Activated B cell treated with CpG ODN at 0.5 μM for 24 hours (primary cell): Measurements from ENCODE around the gene ZNF546. TPM values are rescaled to one million over a fixed set of nuclear protein-coding genes. Genes with fewer than 3 reads are reported as not detected.

ENCODE experiments used
- ATAC-seq: fragments of 200-7000 bp; cut with Tn5 transposase; one replicate; pipeline ENCODE4 v1.10.0; 2021; ENCODE audit warnings: low read depth, mild to moderate bottlenecking, moderate library complexity
- CTCF ChIA-PET: fragments of 350-600 bp; sonication (Branson Sonifier 250); formaldehyde crosslinking; loops from one replicate; lab custom pipeline; 2021; ENCODE audit warnings: antibody characterized with exemption; lab: Charles Lee
- POLR2A ChIA-PET: fragments of 350-600 bp; sonication (Branson Sonifier 250); formaldehyde crosslinking; loops from one replicate; lab custom pipeline; 2021; ENCODE audit warnings: antibody characterized with exemption; lab: Charles Lee
- DNase-seq: peaks from one replicate; pipeline ENCODE4 v3.0.0; 2022
- H3K27ac Mint-ChIP-seq: one replicate; pipeline ENCODE4 v1.8.0; 2020; ENCODE audit warnings: mixed read lengths
- H3K27me3 Mint-ChIP-seq: one replicate; pipeline ENCODE4 v1.8.0; 2021; ENCODE audit warnings: mixed read lengths
- H3K36me3 Mint-ChIP-seq: one replicate; pipeline ENCODE4 v1.8.0; 2021; ENCODE audit warnings: low read depth, mixed read lengths
- H3K4me1 Mint-ChIP-seq: one replicate; pipeline ENCODE4 v1.8.0; 2021; ENCODE audit warnings: mixed read lengths
- H3K4me3 Mint-ChIP-seq: one replicate; pipeline ENCODE4 v1.8.0; 2020; ENCODE audit warnings: mild to moderate bottlenecking, mixed read lengths
- H3K9me3 Mint-ChIP-seq: one replicate; pipeline ENCODE4 v1.8.0; 2020; ENCODE audit warnings: mixed read lengths
- intact Hi-C: fragments of 100-400 bp; cut with micrococcal nuclease; formaldehyde crosslinking; loops from one replicate; pipeline ENCODE4 v1.15.1; 2024
- total RNA-seq: library from RNA; stranded (reverse); gene quantifications from 2 replicates; pipeline ENCODE4 v1.2.3, GENCODE V29; 2022
- TF ChIP-seq, protein P1 (sequence below): fragments of 200-600 bp; IDR thresholded peaks from one replicate; pipeline ENCODE4 v1.8.0; 2022; ENCODE audit warnings: antibody characterized with exemption, mild to moderate bottlenecking

ZNF546 gene
- total RNA-seq, 1 donor from 2014 or later = 11.6 TPM

DNA sequence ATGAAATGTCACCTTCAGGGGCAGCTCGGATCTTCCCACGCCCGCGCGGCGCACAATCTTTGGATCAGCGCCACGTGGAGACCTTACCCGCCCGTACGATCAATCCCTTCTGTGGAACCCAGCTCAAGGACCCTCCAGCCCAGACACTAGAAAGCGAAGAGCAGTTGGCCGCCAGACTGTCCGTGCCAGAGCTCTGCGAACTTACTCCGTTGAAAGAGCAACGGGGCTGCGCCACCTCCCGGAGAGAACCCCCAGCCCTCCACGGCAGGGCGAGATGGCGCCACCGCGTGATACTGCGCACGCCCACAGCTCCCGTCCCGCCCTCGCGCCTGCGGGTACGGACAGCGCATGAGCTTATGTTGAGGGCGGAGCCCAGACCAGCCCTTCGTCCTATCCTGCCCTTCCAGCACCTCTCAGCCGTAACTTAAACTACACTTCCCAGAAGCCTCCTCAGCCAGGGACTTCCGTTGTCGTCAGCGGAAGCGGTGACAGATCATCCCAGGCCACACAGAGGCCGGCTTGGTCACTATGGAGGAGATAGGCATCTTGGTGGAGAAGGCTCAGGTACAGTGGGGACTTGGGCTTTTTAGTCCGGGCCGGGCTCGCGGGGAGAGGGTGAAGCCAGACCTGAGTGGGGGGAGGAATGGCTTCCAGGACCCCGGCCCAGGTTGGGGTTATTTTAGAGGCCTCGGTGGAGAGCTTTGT, 26.0 kb upstream of the ZNF546 start, which contains the start of gene PSMC4:
PSMC4 (plus strand) TSS at position 491 of the 705 bp plus-strand sequence; CDS start at position 529, 38 bp downstream.
- DNase-seq (peak; percentile 98), ATAC-seq (peak; percentile 96)
- peaks cover 39% of the 10 kb centered on the region for H3K4me1 Mint-ChIP-seq
- TF ChIP-seq, protein P1, sequence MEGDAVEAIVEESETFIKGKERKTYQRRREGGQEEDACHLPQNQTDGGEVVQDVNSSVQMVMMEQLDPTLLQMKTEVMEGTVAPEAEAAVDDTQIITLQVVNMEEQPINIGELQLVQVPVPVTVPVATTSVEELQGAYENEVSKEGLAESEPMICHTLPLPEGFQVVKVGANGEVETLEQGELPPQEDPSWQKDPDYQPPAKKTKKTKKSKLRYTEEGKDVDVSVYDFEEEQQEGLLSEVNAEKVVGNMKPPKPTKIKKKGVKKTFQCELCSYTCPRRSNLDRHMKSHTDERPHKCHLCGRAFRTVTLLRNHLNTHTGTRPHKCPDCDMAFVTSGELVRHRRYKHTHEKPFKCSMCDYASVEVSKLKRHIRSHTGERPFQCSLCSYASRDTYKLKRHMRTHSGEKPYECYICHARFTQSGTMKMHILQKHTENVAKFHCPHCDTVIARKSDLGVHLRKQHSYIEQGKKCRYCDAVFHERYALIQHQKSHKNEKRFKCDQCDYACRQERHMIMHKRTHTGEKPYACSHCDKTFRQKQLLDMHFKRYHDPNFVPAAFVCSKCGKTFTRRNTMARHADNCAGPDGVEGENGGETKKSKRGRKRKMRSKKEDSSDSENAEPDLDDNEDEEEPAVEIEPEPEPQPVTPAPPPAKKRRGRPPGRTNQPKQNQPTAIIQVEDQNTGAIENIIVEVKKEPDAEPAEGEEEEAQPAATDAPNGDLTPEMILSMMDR = peak; percentile 21
- H3K9me3 Mint-ChIP-seq = no peaks in the 10 kb centered on the region
- H3K27ac Mint-ChIP-seq = peak within 1 kb of the TSS; percentile 98
- H3K27me3 Mint-ChIP-seq = no peaks in the 10 kb centered on the region
- POLR2A ChIA-PET = interaction anchor here (0.5 to 3.0 kb wide), 35 partner anchors 9 to 780 kb away, joined by 3 to 90 read pairs (median 5); partner anchors contain the start of genes ACTMAP, DYRK1B, FBL and MAP3K10
- CTCF ChIA-PET = interaction anchor here (0.6 to 2.8 kb wide), 42 partner anchors 9 to 178 kb away, joined by 3 to 58 read pairs (median 7); partner anchors contain the start of genes DYRK1B, FBL, FCGBP and ZNF546
- intact Hi-C loops = loop anchor here (1.0 to 5.0 kb wide), 9 partner anchors 25 to 219 kb away; partner anchors contain the start of genes FBL and ZNF780B
- H3K4me3 Mint-ChIP-seq = peak within 1 kb of the TSS; percentile 98
- H3K36me3 Mint-ChIP-seq = peaks cover 47% of the 10 kb centered on the region

DNA sequence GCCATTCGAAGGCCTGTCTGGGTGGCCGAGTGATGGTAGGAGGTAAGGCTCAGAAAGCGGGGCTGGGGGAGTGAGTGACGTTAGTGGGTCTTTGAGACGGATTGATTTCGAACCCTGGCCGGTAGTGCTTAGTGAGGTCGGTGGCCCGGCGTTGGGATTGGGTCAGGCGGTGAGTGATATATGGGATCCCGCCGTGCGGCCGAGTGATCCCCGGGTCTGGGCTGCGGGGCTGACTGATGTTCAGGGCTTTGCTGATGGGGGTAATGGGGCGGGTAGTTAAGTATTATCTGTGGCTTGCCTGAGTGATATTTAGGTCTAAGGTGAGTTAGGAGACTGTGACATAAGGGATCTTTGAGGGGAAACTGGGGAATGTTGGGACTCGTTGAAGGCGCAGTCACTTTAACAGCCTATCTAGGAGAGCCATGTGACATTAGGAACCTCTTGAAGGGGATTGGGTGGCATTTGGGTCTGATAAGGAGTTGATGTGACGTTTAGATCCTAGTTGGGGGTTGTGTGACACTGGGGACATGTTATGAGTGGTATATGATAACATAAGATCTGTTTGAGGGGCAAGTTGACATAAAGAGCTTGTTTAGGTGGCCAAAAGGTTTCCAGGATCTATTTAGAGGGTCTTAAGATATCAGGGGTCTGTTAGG, 25.4 kb upstream of the ZNF546 start:
- H3K9me3 Mint-ChIP-seq = no peaks in the 10 kb centered on the region
- H3K27ac Mint-ChIP-seq = peak overlapping the region; percentile 98
- CTCF ChIA-PET = interaction anchor here (0.6 to 2.8 kb wide), 29 partner anchors 10 to 179 kb away, joined by 3 to 58 read pairs (median 9); partner anchors contain the start of genes DYRK1B, FBL, ZNF546 and ZNF780A
- TF ChIP-seq, protein P1 = no peak
- ATAC-seq (no peak), DNase-seq (no peak)
- peaks cover 49% of the 10 kb centered on the region for H3K36me3 Mint-ChIP-seq
- POLR2A ChIA-PET = interaction anchor here (0.5 to 3.0 kb wide), 23 partner anchors 13 to 779 kb away, joined by 3 to 90 read pairs (median 9); partner anchors contain the start of genes ACTMAP, DYRK1B, FBL and MAP3K10
- peak overlapping the region; percentile 98 for H3K4me3 Mint-ChIP-seq
- intact Hi-C loops = loop anchor here (1.0 to 5.0 kb wide), 7 partner anchors 25 to 219 kb away; partner anchors contain the start of genes FBL and ZNF780B
- H3K27me3 Mint-ChIP-seq = no peaks in the 10 kb centered on the region
- H3K4me1 Mint-ChIP-seq = peaks cover 39% of the 10 kb centered on the region

DNA sequence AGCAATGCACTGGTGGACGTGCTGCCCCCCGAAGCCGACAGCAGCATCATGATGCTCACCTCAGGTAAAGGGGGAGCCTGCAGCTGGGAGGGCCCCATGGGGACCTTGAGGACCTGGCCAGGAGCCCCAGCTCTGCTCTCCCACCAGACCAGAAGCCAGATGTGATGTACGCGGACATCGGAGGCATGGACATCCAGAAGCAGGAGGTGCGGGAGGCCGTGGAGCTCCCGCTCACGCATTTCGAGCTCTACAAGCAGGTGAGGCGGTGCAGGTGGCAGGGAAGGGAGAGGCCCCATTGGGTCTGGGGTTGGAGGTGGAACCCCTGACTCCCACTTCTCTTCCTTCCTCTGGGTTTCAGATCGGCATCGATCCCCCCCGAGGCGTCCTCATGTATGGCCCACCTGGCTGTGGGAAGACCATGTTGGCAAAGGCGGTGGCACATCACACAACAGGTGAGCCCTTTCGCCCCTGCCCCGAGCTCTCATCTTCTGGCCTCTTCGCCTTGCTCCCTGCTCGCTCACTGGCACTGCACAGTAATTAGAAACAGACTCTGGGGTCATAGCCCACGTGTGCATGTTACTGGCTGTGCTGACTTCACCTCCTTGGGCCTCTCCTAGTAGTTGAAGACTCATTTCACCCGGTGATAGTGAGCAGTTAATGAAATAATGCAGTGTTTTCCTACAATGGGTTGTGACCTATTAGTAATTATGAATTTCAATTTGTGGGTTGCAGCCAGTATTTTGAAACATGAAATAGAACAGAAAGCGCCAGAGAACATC, 22.3 kb upstream of the ZNF546 start:
- Mint-ChIP-seq H3K9me3 (no peaks in the 10 kb centered on the region), H3K27ac (no peak overlapping the region), H3K4me3 (no peak overlapping the region), H3K4me1 (peaks cover 31% of the 10 kb centered on the region), H3K27me3 (no peaks in the 10 kb centered on the region), H3K36me3 (peaks cover 76% of the 10 kb centered on the region)
- ChIA-PET CTCF (no interaction called here), POLR2A (no interaction called here)
- intact Hi-C loops = loop anchor here (5.0 kb wide), 1 partner anchor 82 kb away; no protein-coding TSS in a partner anchor
- TF ChIP-seq, protein P1 = no peak
- DNase-seq (no peak), ATAC-seq (no peak)

DNA sequence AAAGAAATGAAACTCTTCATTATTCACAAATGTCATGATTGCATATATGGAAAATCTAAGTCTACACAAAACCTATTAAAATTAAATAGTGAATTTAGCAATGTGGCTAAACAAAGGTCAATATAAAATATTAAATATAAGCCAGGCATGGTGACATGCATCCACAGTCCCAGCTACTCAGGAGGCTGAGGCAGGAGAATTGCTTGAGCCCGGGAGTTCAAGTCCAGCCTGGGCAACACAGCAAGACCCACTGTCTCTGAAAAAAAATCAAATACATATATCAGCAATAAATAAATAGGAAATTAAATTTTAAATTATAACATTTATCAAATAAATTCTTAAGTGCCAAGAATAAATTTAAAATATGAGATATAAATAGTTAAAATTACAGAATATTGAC, 14.0 kb upstream of the ZNF546 start:
- intact Hi-C loops = no loop called here
- ATAC-seq (no peak), DNase-seq (no peak)
- Mint-ChIP-seq H3K36me3 (peaks cover 71% of the 10 kb centered on the region), H3K27me3 (no peaks in the 10 kb centered on the region), H3K27ac (no peak overlapping the region), H3K4me1 (peaks cover 2% of the 10 kb centered on the region), H3K9me3 (peaks cover 25% of the 10 kb centered on the region), H3K4me3 (no peak overlapping the region)
- ChIA-PET POLR2A (no interaction called here), CTCF (interaction anchor here (1.2 kb wide), 1 partner anchor 13 kb away, joined by 3 read pairs; no protein-coding TSS in a partner anchor)
- TF ChIP-seq, protein P1 = no peak
